Testis (tissue), 2 donors: Measurements from ENCODE around the gene IL1F10.

Experiments used
- POLR2A ChIP-seq: fragments of 450-650 bp; IDR thresholded peaks from one replicate; pipeline ENCODE4 v1.6.1; 2017; ENCODE audit warnings: antibody characterized with exemption, mild to moderate bottlenecking, moderate library complexity
- TF ChIP-seq, protein P1 (sequence below), 3 experiments: fragments of 450-650 bp in 2 of 3; fragments of 200-600 bp in 1 of 3; sonication (generic) in 1 of 3; IDR thresholded peaks; one replicate each; pipeline ENCODE4 v1.5.1; 2016 to 2019; ENCODE audit warnings: antibody characterized with exemption in 3 of 3, mild to moderate bottlenecking in 2 of 3, moderate library complexity in 1 of 3

DNA sequence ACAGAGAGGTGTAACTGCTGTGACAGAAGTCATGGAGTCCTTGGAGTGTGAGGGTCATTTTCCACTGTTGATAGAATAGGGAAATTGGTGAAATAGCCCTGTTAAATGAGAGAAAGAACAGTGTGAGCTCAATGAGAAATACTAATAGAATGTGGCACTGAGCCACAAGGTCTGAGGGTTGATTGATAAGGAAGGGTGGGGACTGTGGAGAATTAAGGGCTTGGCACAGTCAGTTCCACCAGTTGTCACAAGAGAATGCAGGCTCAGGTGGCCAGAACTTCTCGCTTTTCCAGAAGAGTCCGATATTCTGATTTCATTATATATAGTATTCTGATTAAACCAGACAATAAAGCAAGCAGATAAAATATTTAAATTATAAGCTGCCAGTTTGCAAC, 50.5 kb downstream of the IL1F10 start:
- TF ChIP-seq, protein P1, sequence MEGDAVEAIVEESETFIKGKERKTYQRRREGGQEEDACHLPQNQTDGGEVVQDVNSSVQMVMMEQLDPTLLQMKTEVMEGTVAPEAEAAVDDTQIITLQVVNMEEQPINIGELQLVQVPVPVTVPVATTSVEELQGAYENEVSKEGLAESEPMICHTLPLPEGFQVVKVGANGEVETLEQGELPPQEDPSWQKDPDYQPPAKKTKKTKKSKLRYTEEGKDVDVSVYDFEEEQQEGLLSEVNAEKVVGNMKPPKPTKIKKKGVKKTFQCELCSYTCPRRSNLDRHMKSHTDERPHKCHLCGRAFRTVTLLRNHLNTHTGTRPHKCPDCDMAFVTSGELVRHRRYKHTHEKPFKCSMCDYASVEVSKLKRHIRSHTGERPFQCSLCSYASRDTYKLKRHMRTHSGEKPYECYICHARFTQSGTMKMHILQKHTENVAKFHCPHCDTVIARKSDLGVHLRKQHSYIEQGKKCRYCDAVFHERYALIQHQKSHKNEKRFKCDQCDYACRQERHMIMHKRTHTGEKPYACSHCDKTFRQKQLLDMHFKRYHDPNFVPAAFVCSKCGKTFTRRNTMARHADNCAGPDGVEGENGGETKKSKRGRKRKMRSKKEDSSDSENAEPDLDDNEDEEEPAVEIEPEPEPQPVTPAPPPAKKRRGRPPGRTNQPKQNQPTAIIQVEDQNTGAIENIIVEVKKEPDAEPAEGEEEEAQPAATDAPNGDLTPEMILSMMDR (IDR thresholded peaks at IDR 0.05): no peak
- TF ChIP-seq POLR2A: no peak
